Measurements from ENCODE around the gene HLF.
"Not testable (repeated sequence)": the region's sequence is repeated elsewhere in the genome, so short reads cannot be mapped to it uniquely, and the experiment has no call there.

Gene HLF

GRCh38 chr17:55322453-55322985, 57.8 kb downstream of the HLF start:
- FAIRE-seq, result no peak
- DNase-seq (ENCODE audit: extremely low spot score, insufficient read length, low read depth), result no peak

- no peak for DNase-seq (ENCODE audit: extremely low spot score, insufficient read length, low read depth)
- no peak for FAIRE-seq
Observed at GRCh38 chr17:55323518-55324295, 58.9 kb downstream of the HLF start.

- DNase-seq (ENCODE audit: extremely low spot score, insufficient read length, low read depth) (no peak), FAIRE-seq (no peak)
Observed at GRCh38 chr17:55324296-55324978, 59.7 kb downstream of the HLF start.

- FAIRE-seq (no peak), DNase-seq (ENCODE audit: extremely low spot score, insufficient read length, low read depth) (no peak)
Observed at GRCh38 chr17:55325406-55325805, 60.6 kb downstream of the HLF start.

- no peak for DNase-seq (ENCODE audit: extremely low spot score, insufficient read length, low read depth)
- FAIRE-seq, result no peak
Observed at GRCh38 chr17:55326030-55326429, 61.3 kb downstream of the HLF start.

- DNase-seq (ENCODE audit: extremely low spot score, insufficient read length, low read depth) (no peak), FAIRE-seq (no peak)
Observed at GRCh38 chr17:55327225-55328088, 62.7 kb downstream of the HLF start.

GRCh38 chr17:55328514-55328913, 63.8 kb downstream of the HLF start:
- DNase-seq (ENCODE audit: extremely low spot score, insufficient read length, low read depth); FAIRE-seq: not testable (repeated sequence)

- FAIRE-seq, result no peak
Observed at GRCh38 chr17:55330344-55330933, 65.7 kb downstream of the HLF start.

GRCh38 chr17:55332296-55333041, 67.7 kb downstream of the HLF start:
- DNase-seq (ENCODE audit: extremely low spot score, insufficient read length, low read depth), result no peak
- FAIRE-seq, result no peak

More at GRCh38 chr17:55330344-55330933, 65.7 kb downstream of the HLF start:
- DNase-seq (ENCODE audit: extremely low spot score, insufficient read length, low read depth), result no peak

- FAIRE-seq, result no peak
- no peak for DNase-seq (ENCODE audit: extremely low spot score, insufficient read length, low read depth)
Observed at GRCh38 chr17:55334285-55334684, 69.5 kb downstream of the HLF start.

GRCh38 chr17:55334881-55335540, 70.3 kb downstream of the HLF start:
- DNase-seq (ENCODE audit: extremely low spot score, insufficient read length, low read depth), result no peak
- no peak for FAIRE-seq

- no peak for DNase-seq (ENCODE audit: extremely low spot score, insufficient read length, low read depth)
- FAIRE-seq, result no peak
Observed at GRCh38 chr17:55335625-55336024, 70.9 kb downstream of the HLF start.

- no peak for FAIRE-seq
Observed at GRCh38 chr17:55336426-55336825, 71.7 kb downstream of the HLF start.

GRCh38 chr17:55340176-55340575, 75.4 kb downstream of the HLF start:
- FAIRE-seq (no peak), DNase-seq (ENCODE audit: extremely low spot score, insufficient read length, low read depth) (no peak)

More at GRCh38 chr17:55336426-55336825, 71.7 kb downstream of the HLF start:
- DNase-seq (ENCODE audit: extremely low spot score, insufficient read length, low read depth), result no peak

GRCh38 chr17:55340686-55341085, 75.9 kb downstream of the HLF start:
- FAIRE-seq (no peak), DNase-seq (ENCODE audit: extremely low spot score, insufficient read length, low read depth) (no peak)

GRCh38 chr17:55341432-55341831, 76.7 kb downstream of the HLF start:
- FAIRE-seq, result no peak
- DNase-seq (ENCODE audit: extremely low spot score, insufficient read length, low read depth), result no peak

GRCh38 chr17:55342800-55343585, 78.2 kb downstream of the HLF start:
- DNase-seq (ENCODE audit: extremely low spot score, insufficient read length, low read depth), result no peak
- FAIRE-seq, result no peak

GRCh38 chr17:55343900-55344513, 79.2 kb downstream of the HLF start:
- no peak for FAIRE-seq

More at GRCh38 chr17:55343900-55344513, 79.2 kb downstream of the HLF start:
- DNase-seq (ENCODE audit: extremely low spot score, insufficient read length, low read depth), result no peak

All from GM18507 (cell line).